Measurements from ENCODE around the gene HRNR.

HRNR gene

DNA sequence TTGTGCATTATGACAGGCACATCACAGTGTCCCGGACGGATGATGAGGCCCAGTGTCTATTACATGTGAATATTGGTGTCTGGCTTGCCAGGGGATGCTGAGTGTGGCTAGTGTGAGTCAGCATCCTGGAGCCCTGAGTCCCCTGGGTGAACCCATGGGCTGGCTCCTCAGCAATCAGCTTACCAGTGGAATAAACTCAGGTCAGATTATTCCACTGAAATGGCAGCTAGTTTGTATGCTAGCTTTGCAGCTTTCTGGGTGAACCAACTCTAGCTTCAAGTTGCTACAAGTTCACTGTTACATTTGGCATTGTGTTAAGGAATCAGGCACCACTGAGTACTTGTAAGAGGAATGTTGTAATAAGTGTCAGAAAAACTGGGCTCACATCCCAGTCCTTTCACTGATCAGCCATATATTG lies 41.0 kb downstream of the HRNR start:
- TF ChIP-seq, protein P1, sequence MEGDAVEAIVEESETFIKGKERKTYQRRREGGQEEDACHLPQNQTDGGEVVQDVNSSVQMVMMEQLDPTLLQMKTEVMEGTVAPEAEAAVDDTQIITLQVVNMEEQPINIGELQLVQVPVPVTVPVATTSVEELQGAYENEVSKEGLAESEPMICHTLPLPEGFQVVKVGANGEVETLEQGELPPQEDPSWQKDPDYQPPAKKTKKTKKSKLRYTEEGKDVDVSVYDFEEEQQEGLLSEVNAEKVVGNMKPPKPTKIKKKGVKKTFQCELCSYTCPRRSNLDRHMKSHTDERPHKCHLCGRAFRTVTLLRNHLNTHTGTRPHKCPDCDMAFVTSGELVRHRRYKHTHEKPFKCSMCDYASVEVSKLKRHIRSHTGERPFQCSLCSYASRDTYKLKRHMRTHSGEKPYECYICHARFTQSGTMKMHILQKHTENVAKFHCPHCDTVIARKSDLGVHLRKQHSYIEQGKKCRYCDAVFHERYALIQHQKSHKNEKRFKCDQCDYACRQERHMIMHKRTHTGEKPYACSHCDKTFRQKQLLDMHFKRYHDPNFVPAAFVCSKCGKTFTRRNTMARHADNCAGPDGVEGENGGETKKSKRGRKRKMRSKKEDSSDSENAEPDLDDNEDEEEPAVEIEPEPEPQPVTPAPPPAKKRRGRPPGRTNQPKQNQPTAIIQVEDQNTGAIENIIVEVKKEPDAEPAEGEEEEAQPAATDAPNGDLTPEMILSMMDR (IDR thresholded peaks at IDR 0.05), result no peak

DNA sequence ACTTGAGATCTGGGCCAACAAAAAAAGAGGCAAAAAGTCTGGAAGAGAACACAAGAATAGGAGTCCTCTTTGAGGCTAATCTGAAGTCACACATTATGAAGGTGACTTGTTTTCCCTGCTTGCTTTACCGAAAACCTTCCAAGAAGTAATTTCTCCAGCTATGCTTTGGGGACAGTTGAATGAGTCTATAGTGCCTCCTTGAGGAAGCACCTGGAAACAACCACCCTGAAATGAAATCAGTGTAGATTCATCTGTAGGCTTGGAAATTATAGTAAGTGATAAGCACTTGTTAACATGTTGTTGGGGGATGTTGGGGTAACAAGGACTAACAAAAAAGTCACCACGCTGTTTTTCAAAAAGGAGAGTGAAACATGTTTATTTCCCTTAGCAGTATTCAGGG lies 41.6 kb downstream of the HRNR start:
- TF ChIP-seq, protein P1 (IDR thresholded peaks at IDR 0.05), result peak; percentile 40; the same call in 1 of the 2 replicates

DNA sequence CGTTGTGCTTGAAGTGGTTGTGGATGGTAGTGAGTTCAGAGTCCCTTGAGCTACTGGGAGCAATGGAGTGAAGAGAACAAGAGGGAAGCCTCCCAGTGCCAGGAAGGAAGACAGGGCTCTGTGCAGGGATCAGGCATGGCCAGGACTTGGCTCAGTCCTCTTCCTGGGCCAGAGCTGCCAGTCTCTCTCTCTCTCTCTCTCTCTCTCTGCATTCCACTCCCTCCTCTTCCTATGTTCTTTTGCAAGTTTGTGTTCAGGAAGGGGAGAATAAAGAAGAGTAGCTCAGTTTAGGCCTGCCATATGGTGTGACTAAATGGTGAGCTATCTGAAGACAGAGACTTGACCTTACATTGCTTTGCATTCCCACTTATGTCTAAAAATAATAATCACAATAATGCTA lies 44.4 kb downstream of the HRNR start:
- TF ChIP-seq, protein P1 (IDR thresholded peaks at IDR 0.05), result no peak

DNA sequence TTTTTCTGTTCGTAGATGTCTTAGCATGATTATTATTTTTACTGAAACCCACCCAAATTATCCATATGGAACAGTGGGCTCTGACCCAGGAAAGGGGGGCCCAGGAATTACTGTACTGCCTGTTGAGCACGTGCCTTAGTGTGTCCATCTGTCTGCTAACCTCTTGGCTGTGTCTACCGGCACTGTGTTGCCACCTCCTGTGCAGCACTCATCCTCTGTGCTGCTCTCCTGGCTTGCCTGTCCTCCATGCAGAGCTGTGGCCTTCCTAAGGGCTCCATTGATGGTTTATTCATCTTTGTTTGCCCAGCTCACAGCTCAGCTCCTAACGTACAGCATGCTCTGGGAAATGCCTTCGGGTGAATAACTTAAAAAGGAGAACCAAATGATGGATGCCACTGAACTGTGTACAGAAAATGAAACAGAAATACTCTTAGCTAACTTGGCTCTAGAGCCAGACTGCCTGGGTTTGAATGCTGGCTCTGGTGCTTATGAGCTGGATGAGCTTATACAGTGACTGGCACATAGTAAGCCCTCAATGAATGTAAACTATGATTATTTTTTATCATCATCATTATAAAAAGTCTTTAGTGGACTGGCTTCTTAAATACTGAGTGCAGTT lies 53.6 kb downstream of the HRNR start:
- TF ChIP-seq, protein P1 (IDR thresholded peaks at IDR 0.05), result no peak

DNA sequence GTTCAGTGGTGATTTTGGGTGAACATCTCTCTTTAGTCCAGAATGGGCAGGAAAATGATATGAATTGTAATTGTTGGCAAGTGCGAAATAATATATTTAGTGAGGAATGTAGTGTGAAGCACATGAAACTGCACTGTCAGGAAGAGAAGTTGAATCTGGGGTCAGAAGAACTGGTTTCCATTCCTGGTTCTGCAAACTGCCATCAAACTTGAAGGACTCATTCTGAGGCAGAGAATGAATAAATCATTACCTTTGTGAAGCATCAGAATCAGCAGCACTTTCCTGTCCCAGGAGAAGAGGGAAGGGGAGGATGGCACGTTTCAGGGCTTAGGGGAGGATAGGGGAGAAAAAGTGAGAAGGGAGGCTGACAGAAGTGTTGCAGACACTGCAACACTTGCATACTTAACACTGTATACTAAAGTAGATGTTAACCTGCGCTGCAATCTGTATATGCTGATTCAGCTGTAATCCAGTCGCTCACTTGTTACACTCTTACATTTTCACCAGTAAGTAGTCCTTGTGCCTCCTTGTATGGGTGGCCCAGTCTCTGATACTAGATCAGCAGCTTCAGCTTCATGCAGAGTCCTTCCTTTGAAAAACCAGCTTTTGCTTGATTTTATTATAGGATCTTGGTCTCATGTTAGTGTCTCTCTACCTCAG lies 54.5 kb downstream of the HRNR start:
- TF ChIP-seq, protein P1 (IDR thresholded peaks at IDR 0.05), result no peak

DNA sequence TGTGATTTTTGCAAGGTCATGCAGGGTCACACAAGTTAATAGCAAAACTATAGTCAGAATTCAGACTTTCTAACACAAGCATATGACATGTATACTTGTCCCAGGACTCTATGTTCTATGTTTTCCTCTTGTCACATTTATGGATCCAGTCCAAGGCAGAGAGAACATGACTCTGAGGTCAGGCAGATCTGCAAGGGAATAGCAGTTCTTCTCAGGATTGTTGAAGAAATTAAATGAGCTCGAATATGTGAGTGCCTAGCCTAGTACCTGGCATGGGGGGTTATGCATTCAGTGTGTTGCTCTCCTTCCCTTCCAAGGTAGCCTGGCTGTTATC lies 55.5 kb downstream of the HRNR start:
- TF ChIP-seq, protein P1 (IDR thresholded peaks at IDR 0.05), result no peak

DNA sequence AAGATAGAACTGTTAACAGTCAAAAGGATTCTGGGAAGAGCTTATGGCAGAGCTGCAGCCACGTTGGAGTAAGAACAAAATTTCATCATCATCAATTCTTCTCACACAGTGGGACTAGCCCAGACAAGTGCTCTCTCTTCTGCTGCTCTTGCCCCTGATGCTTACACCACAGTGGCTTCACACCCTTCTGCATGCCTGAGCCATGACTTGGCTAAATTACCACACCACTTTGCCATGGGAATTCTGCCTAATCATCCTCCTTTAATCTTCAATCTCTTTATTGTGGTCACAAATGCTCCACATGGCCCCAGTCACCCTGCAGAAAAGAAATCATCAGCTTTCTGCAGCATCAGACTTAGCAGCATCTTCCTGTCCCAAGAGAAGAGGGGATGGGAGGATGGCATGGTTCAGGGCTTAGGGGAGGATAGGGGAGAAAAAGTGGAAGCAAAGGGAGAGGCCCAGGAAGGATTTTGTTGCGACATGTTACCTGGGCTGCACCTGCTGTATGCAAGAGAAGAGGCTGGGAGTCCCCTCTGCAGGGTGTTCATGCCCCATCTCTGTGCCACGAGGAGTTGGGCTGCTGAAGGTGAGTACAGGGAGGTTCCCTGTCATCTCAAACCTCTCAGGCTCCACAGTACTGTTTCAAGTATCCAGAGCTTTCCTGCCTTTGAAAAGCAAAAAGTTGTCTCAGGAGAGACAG lies 56.0 kb downstream of the HRNR start:
- TF ChIP-seq, protein P1 (IDR thresholded peaks at IDR 0.05), result no peak

All from LNCAP (cell line).